HL-60 (cell line): ENCODE data around the gene CNIH2.

Experiments used
- CTCF ChIP-seq: IDR thresholded peaks from one replicate; pipeline ENCODE4 v1.5.1; 2011; ENCODE audit warnings: low read length, control low read depth, inconsistent platforms; ENCODE audit not compliant: insufficient read depth
- GABPA ChIP-seq: IDR thresholded peaks from 2 replicates; pipeline ENCODE4 v1.6.1; 2012; ENCODE audit warnings: low read depth
- POLR2AphosphoS5 ChIP-seq: IDR thresholded peaks from 2 replicates; pipeline ENCODE4 v1.6.1; 2012; ENCODE audit warnings: low read depth
- SPI1 ChIP-seq: IDR thresholded peaks from 2 replicates; pipeline ENCODE4 v1.6.1; 2012; ENCODE audit warnings: low read depth, mild to moderate bottlenecking, borderline replicate concordance
- TF ChIP-seq, protein P1 (sequence below): IDR thresholded peaks from 2 replicates; pipeline ENCODE4 v1.6.1; 2012; ENCODE audit warnings: low read depth; ENCODE audit not compliant: insufficient replicate concordance

GRCh38 chr11:66315921-66316811 lies 38.2 kb downstream of the CNIH2 start:
- no peak for TF ChIP-seq CTCF
- TF ChIP-seq POLR2AphosphoS5 = no peak
- TF ChIP-seq GABPA = no peak
- TF ChIP-seq, protein P1, sequence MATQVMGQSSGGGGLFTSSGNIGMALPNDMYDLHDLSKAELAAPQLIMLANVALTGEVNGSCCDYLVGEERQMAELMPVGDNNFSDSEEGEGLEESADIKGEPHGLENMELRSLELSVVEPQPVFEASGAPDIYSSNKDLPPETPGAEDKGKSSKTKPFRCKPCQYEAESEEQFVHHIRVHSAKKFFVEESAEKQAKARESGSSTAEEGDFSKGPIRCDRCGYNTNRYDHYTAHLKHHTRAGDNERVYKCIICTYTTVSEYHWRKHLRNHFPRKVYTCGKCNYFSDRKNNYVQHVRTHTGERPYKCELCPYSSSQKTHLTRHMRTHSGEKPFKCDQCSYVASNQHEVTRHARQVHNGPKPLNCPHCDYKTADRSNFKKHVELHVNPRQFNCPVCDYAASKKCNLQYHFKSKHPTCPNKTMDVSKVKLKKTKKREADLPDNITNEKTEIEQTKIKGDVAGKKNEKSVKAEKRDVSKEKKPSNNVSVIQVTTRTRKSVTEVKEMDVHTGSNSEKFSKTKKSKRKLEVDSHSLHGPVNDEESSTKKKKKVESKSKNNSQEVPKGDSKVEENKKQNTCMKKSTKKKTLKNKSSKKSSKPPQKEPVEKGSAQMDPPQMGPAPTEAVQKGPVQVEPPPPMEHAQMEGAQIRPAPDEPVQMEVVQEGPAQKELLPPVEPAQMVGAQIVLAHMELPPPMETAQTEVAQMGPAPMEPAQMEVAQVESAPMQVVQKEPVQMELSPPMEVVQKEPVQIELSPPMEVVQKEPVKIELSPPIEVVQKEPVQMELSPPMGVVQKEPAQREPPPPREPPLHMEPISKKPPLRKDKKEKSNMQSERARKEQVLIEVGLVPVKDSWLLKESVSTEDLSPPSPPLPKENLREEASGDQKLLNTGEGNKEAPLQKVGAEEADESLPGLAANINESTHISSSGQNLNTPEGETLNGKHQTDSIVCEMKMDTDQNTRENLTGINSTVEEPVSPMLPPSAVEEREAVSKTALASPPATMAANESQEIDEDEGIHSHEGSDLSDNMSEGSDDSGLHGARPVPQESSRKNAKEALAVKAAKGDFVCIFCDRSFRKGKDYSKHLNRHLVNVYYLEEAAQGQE = no peak
- TF ChIP-seq SPI1 = no peak
